AG09319 (cell line): ENCODE data around the gene TNS4.
"Not testable (repeated sequence)": the region's sequence is repeated elsewhere in the genome, so short reads cannot be mapped to it uniquely, and the experiment has no call there.

Source experiments
- DNase-seq: peaks from one replicate; pipeline ENCODE4 v3.0.0-alpha.2; 2010; ENCODE audit warnings: low read depth; ENCODE audit errors: extremely low read depth
- CTCF ChIP-seq: IDR thresholded peaks from 2 replicates; pipeline ENCODE4 v1.5.1; 2011; ENCODE audit warnings: low read depth, mild to moderate bottlenecking, inconsistent platforms, low read length, moderate library complexity

TNS4 gene

GRCh38 chr17:40501499-40501911, at the start of gene TNS4:
TSS of gene TNS4 (minus strand) at chr17:40501623. CDS start at chr17:40496425, 5,198 bp downstream.
- DNase-seq: no peak
- TF ChIP-seq CTCF: no peak

GRCh38 chr17:40550608-40551007, 49.2 kb upstream of the TNS4 start:
- no peak for TF ChIP-seq CTCF
- DNase-seq: peak; percentile 88

- DNase-seq: peak; percentile 93
- no peak for TF ChIP-seq CTCF
These were observed 47.7 kb upstream of the TNS4 start for GRCh38 chr17:40548982-40549685.

GRCh38 chr17:40548491-40548981, 47.1 kb upstream of the TNS4 start:
- no peak for DNase-seq
- no peak for TF ChIP-seq CTCF

- DNase-seq: no peak
- TF ChIP-seq CTCF: no peak
These were observed 46.5 kb upstream of the TNS4 start for GRCh38 chr17:40547785-40548478.

- no peak for TF ChIP-seq CTCF
These were observed 45.8 kb upstream of the TNS4 start for GRCh38 chr17:40547079-40547784.

GRCh38 chr17:40546497-40546896, 45.1 kb upstream of the TNS4 start:
- not testable (repeated sequence) for DNase-seq

More at GRCh38 chr17:40547079-40547784, 45.8 kb upstream of the TNS4 start:
- no peak for DNase-seq
